Measurements from ENCODE around the gene CLDN1. TPM values are rescaled to one million over a fixed set of nuclear protein-coding genes. Genes with fewer than 3 reads are reported as not detected.
A peak's percentile ranks its signal among the peaks of the same experiment; 100 is the strongest.

The CLDN1 gene
- total RNA-seq, 1 experiment from 2014 or later, result 27.1 TPM

GRCh38 chr3:190322604-190323245, 479 bp upstream of the CLDN1 start:
- Histone ChIP-seq H3K4me1 (replicated peaks; ENCODE audit: insufficient read depth) (peaks cover 39% of the 10 kb centered on the region), H3K27me3 (ENCODE audit: insufficient read depth, low read depth) (no peaks in the 10 kb centered on the region), H3K9me2 (ENCODE audit: insufficient read depth) (no peaks in the 10 kb centered on the region), H2AFZ (peak overlapping the region; percentile 90), H3K36me3 (ENCODE audit: low read depth) (0 out of 2 replicates have a peak, but pooled peaks cover 7% of the 10 kb centered on the region), H3K27ac (no peak overlapping the region), H4K20me1 (ENCODE audit: insufficient read depth) (no peaks in the 10 kb centered on the region), H3F3A (ENCODE audit: insufficient read depth, low read depth) (peaks cover 4% of the 10 kb centered on the region; the same call in 1 of the 2 replicates), H3K9me3 (ENCODE audit: insufficient read depth, low read depth) (no peaks in the 10 kb centered on the region; the same call in 1 of the 2 replicates), H3K4me2 (peak overlapping the region; percentile 93), H3K4me3 (peak overlapping the region; percentile 85), H3K79me2 (ENCODE audit: low read depth) (peaks cover 44% of the 10 kb centered on the region)
- DNase-seq, result no peak
- TF ChIP-seq, protein P1, sequence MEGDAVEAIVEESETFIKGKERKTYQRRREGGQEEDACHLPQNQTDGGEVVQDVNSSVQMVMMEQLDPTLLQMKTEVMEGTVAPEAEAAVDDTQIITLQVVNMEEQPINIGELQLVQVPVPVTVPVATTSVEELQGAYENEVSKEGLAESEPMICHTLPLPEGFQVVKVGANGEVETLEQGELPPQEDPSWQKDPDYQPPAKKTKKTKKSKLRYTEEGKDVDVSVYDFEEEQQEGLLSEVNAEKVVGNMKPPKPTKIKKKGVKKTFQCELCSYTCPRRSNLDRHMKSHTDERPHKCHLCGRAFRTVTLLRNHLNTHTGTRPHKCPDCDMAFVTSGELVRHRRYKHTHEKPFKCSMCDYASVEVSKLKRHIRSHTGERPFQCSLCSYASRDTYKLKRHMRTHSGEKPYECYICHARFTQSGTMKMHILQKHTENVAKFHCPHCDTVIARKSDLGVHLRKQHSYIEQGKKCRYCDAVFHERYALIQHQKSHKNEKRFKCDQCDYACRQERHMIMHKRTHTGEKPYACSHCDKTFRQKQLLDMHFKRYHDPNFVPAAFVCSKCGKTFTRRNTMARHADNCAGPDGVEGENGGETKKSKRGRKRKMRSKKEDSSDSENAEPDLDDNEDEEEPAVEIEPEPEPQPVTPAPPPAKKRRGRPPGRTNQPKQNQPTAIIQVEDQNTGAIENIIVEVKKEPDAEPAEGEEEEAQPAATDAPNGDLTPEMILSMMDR (conservative IDR thresholded peaks at IDR 0.05), result peak; percentile 59; the same call in 1 of the 2 replicates
- TF ChIP-seq EZH2 (IDR thresholded peaks at IDR 0.05; ENCODE audit: low read depth), result no peak
- POLR2A ChIA-PET (ENCODE audit: unreplicated experiment), result interaction anchor here (0.5 to 1.0 kb wide), 7 partner anchors 22 to 728 kb away, joined by 3 to 15 read pairs (median 4); no protein-coding TSS in a partner anchor
- CTCF ChIA-PET, result interaction anchor here (0.5 to 3.4 kb wide), 13 partner anchors 12 to 374 kb away, joined by 3 to 20 read pairs (median 3); no protein-coding TSS in a partner anchor
- BruUV-seq (replicated peaks), result no TSS peak
- intact Hi-C loops (cut with micrococcal nuclease; ENCODE audit: unreplicated experiment), result loop anchor here (1.0 to 10.0 kb wide), 11 partner anchors 22 to 730 kb away; partner anchors contain the start of genes IL1RAP and P3H2

- TF ChIP-seq EZH2 (IDR thresholded peaks at IDR 0.05; ENCODE audit: low read depth), result no peak
- TF ChIP-seq, protein P1 (conservative IDR thresholded peaks at IDR 0.05), result no peak
- Histone ChIP-seq H3K27ac (peak overlapping the region; percentile 62), H3F3A (ENCODE audit: insufficient read depth, low read depth) (peaks cover 4% of the 10 kb centered on the region; the same call in 1 of the 2 replicates), H3K36me3 (ENCODE audit: low read depth) (peaks cover 23% of the 10 kb centered on the region), H2AFZ (peak overlapping the region; percentile 90; the same call in 1 of the 2 replicates), H3K27me3 (ENCODE audit: insufficient read depth, low read depth) (no peaks in the 10 kb centered on the region), H4K20me1 (ENCODE audit: insufficient read depth) (no peaks in the 10 kb centered on the region), H3K4me3 (peak overlapping the region; percentile 85), H3K79me2 (ENCODE audit: low read depth) (peaks cover 61% of the 10 kb centered on the region), H3K9me2 (ENCODE audit: insufficient read depth) (no peaks in the 10 kb centered on the region), H3K9me3 (ENCODE audit: insufficient read depth, low read depth) (no peaks in the 10 kb centered on the region; the same call in 1 of the 2 replicates), H3K4me1 (replicated peaks; ENCODE audit: insufficient read depth) (peaks cover 39% of the 10 kb centered on the region), H3K4me2 (peak overlapping the region; percentile 93)
- CTCF ChIA-PET, result interaction anchor here (1.0 to 3.4 kb wide), 7 partner anchors 17 to 377 kb away, joined by 3 to 20 read pairs (median 5); no protein-coding TSS in a partner anchor
- POLR2A ChIA-PET (ENCODE audit: unreplicated experiment), result interaction anchor here (0.7 kb wide), 2 partner anchors 24 to 257 kb away, joined by 3 to 6 read pairs; no protein-coding TSS in a partner anchor
- no TSS peak for BruUV-seq (replicated peaks)
- intact Hi-C loops (cut with micrococcal nuclease; ENCODE audit: unreplicated experiment), result loop anchor here (1.0 to 10.0 kb wide), 6 partner anchors 55 to 732 kb away; partner anchors contain the start of genes IL1RAP and P3H2
- DNase-seq, result peak in 1 of 2 experiments; percentile 50
Measured at GRCh38 chr3:190320594-190321362, 1.5 kb downstream of the CLDN1 start.

GRCh38 chr3:190319660-190320059, 2.6 kb downstream of the CLDN1 start:
- POLR2A ChIA-PET (ENCODE audit: unreplicated experiment), result interaction anchor here (0.5 kb wide), 1 partner anchor 356 kb away, joined by 3 read pairs; no protein-coding TSS in a partner anchor
- Histone ChIP-seq H3K36me3 (ENCODE audit: low read depth) (peaks cover 23% of the 10 kb centered on the region), H3K79me2 (ENCODE audit: low read depth) (peaks cover 69% of the 10 kb centered on the region), H3K27me3 (ENCODE audit: insufficient read depth, low read depth) (no peaks in the 10 kb centered on the region), H4K20me1 (ENCODE audit: insufficient read depth) (no peaks in the 10 kb centered on the region), H3K27ac (peak overlapping the region; percentile 62), H3F3A (ENCODE audit: insufficient read depth, low read depth) (peaks cover 4% of the 10 kb centered on the region; the same call in 1 of the 2 replicates), H3K9me3 (ENCODE audit: insufficient read depth, low read depth) (no peaks in the 10 kb centered on the region; the same call in 1 of the 2 replicates), H3K9me2 (ENCODE audit: insufficient read depth) (no peaks in the 10 kb centered on the region), H2AFZ (peak overlapping the region; percentile 90; the same call in 1 of the 2 replicates), H3K4me3 (peak overlapping the region; percentile 85), H3K4me1 (replicated peaks; ENCODE audit: insufficient read depth) (peaks cover 39% of the 10 kb centered on the region), H3K4me2 (peak overlapping the region; percentile 93)
- intact Hi-C loops (cut with micrococcal nuclease; ENCODE audit: unreplicated experiment), result loop anchor here (1.0 to 10.0 kb wide), 7 partner anchors 54 to 733 kb away; partner anchors contain the start of genes IL1RAP and P3H2
- no TSS peak for BruUV-seq (replicated peaks)
- TF ChIP-seq, protein P1 (conservative IDR thresholded peaks at IDR 0.05), result no peak
- TF ChIP-seq EZH2 (IDR thresholded peaks at IDR 0.05; ENCODE audit: low read depth), result no peak
- CTCF ChIA-PET, result no interaction called here
- DNase-seq, result peak; percentile 53 to 88
